Astrocyte of the cerebellum (primary cell): ENCODE results near the gene CRY2.

ENCODE experiments used
- DNase-seq: peaks from one replicate; pipeline ENCODE4 v3.0.0-alpha.2; 2011; ENCODE audit warnings: low read depth
- H3K4me3 ChIP-seq: 2 replicates; pipeline ENCODE4 v1.5.1; 2011; ENCODE audit warnings: mild to moderate bottlenecking, low read depth, low read length, moderate library complexity
- in situ Hi-C: cut with HindIII; loops from 2 replicates; pipeline ENCODE4 v1.10.0; 2017; ENCODE audit warnings: low sequenced_read_pairs
- TF ChIP-seq, protein P1 (sequence below): IDR thresholded peaks from 2 replicates; pipeline ENCODE4 v1.5.1; 2012; ENCODE audit warnings: low read length, low read depth, moderate library complexity, mild to moderate bottlenecking; ENCODE audit errors: missing control alignments

The CRY2 gene

DNA sequence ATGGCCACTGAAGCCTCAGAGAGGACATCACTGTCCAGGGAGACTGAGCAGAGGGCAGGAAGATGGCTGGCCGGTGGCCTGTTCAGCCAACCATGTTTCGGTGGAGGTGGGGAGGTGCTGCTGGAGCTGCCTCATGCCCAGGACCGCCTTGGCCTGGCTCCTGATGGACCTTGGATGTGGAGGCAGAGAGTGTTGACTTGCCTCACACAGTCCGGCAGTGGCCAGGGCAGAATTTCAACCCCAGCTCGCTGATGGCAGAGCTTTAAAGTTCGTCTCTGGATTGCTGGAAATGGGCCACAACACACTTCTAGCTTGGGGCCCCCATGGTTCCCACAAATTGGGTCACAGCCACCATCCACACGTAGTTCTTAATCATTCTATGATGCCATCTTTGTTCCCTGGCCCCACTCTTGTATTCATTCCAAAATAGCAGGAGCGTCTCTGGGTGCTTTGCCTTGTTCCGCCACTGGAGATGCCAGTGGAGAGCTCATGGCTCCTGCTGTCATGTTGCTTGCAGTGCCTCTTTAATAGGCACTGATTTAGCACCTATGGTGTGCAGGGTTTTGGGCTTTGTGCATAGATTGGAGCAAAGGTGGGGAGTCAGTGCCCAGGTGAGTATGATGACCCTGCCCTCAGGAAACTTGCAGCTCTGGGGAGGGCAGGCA lies 43.7 kb downstream of the CRY2 start:
- in situ Hi-C loops, result no loop called here
- H3K4me3 ChIP-seq, result no peak overlapping the region
- TF ChIP-seq, protein P1, sequence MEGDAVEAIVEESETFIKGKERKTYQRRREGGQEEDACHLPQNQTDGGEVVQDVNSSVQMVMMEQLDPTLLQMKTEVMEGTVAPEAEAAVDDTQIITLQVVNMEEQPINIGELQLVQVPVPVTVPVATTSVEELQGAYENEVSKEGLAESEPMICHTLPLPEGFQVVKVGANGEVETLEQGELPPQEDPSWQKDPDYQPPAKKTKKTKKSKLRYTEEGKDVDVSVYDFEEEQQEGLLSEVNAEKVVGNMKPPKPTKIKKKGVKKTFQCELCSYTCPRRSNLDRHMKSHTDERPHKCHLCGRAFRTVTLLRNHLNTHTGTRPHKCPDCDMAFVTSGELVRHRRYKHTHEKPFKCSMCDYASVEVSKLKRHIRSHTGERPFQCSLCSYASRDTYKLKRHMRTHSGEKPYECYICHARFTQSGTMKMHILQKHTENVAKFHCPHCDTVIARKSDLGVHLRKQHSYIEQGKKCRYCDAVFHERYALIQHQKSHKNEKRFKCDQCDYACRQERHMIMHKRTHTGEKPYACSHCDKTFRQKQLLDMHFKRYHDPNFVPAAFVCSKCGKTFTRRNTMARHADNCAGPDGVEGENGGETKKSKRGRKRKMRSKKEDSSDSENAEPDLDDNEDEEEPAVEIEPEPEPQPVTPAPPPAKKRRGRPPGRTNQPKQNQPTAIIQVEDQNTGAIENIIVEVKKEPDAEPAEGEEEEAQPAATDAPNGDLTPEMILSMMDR, result no peak
- no peak for DNase-seq

DNA sequence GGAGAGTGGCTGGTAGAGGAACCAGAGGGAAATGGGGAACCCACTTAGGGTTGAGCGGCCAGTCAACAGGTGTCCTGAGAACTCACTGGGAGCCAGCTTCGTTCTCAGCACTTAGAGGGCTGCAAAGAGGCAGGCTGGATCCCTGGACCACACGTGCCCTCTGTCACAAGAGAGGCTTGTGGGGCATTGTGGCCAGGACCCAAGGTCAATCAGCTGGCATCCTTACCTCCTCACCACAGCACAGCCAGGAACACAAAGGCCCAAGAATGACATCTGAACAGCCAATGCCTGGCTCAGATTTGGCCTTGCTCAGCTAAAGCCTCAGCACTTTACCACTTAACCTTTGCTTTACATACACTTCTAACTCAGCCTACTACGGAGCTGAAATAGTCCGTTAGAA lies 45.6 kb downstream of the CRY2 start:
- in situ Hi-C loops, result no loop called here
- TF ChIP-seq, protein P1, result no peak

DNA sequence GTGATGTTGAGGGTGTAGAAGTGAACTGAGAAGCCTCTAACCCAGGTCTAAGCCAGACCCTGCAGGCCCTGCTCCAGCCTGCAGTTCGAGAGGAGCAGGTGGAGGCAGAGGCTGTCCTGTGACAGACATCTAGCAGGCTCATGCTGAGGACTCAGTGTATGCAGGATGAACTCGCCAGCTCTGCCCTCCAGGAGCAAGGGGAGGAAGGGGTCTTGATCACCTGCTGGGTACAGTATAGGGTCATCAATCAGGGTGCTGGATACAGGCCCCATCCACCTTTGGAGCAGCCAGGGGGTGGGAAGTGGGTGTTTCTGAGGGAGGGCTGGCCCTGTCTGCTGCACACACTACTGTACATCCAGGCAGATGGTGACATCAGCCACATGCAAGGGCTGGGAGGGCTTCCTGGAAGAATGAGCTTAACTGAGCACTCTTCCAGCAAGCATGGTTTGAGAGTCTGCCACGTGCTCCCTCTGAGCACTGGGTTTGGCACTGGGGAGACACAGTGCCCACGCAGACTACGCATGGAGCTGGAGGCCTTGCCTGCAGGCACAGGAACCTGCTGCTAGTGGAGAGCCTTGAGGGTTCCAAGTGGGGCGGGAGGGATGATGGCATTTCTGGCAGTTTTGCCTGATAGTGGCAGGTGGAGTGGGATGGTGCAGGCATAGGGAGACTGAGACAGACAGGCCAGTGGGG lies 47.4 kb downstream of the CRY2 start:
- in situ Hi-C loops, result no loop called here
- TF ChIP-seq, protein P1, result no peak
- H3K4me3 ChIP-seq, result no peak overlapping the region
- DNase-seq, result no peak

More for the DNA sequence above, 45.6 kb downstream of the CRY2 start:
- H3K4me3 ChIP-seq, result no peak overlapping the region
- DNase-seq, result no peak

DNA sequence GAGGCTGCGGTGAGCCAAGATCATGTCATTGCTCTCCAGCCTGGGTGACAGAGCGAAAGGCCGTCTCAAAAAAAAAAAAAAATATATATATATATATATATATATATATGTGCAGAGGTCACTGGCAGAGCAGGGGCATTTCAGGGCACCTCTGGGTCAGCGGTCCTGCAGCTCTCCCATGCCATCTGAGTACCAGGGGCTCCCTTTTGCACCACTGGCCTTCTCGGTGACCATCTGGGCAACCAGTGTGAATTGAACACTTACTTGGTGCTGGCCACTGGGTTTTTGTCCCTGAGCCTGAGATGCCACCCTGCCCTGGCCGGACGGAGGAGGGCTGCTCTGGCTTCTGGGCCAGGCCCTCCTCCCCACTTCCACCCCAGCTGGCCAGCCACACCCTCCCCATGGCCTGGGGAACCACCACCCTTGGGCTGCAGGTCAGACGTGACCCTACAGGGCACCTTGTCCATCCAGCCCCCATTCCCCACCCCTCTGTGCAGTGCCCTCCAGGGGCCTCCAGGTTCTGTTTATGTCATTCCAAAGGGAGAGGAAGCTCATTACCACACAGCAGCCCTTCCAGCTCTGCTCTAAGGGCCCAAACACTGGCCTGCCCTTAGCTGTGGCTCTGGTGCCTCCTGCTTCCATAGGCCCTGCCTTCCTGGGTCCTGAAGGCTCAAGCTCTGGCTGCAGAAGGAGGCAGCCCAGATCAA lies 48.4 kb downstream of the CRY2 start:
- no peak for DNase-seq
- H3K4me3 ChIP-seq, result no peak overlapping the region
- TF ChIP-seq, protein P1, result no peak
- in situ Hi-C loops, result no loop called here

DNA sequence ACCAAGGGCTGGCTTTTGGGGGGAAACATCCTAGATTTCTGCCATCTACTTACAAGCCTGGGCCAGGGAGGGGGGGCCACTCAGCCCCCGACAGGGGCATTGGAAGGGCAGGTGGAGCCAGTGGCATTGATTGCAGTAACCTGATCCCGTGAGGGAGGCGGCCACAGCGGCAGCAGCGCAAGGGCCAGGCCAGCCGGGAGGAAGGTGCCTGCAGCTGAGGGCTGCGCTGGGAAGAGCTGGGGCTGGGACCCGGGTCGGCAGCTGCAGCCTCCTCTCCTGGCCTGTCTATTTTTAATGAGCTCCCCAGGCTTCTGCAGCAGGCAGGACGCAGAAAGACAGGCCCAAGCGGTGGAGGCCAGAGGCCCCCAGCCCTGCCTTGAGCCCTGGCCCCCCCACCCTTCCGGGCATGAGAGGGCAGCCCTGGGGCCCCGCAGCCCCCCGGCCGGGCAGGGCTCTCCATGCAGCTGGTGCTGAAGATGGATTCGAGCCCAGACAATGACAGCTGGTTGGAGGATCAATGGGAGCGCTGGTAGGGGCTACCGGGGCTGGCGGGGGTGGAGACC lies 49.2 kb downstream of the CRY2 start:
- H3K4me3 ChIP-seq, result no peak overlapping the region
- in situ Hi-C loops, result no loop called here
- no peak for DNase-seq
- TF ChIP-seq, protein P1, result no peak

DNA sequence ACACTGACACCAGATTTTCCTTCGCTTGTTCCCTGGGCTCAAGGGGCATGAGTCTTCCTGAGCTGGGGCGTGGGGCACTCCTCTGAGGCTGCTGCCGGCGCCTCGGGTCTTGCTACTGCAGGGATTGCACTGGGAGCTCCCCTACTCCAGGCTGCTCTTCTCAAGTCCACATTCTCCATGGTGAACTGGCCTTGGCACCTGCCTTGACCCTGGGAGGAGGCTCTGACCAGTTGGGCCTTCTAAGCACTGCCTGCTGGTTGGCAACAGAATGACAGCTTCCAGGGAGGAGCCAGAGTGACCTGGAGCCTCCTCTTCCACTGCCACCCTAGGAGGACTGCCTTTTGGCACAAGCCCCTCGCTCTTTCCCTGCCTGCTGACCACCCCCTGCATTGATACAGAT lies 50.3 kb downstream of the CRY2 start:
- DNase-seq, result no peak
- in situ Hi-C loops, result no loop called here
- TF ChIP-seq, protein P1, result no peak
- H3K4me3 ChIP-seq, result no peak overlapping the region
